OCI-LY1 (cell line): ENCODE measurements around the gene MCCC1.

Experiments used
- H2AFZ ChIP-seq: fragments of 200-600 bp; sonication (generic), shearing (Covaris generic); 2 replicates; pipeline ENCODE4 v1.6.0; 2014; ENCODE audit warnings: antibody characterized with exemption, mild to moderate bottlenecking, low read length
- H3F3A ChIP-seq: fragments of 200-600 bp; sonication (generic), shearing (Covaris generic); 2 replicates; pipeline ENCODE4 v1.6.0; 2014; ENCODE audit warnings: mild to moderate bottlenecking, antibody characterized with exemption, low read length, moderate library complexity; ENCODE audit not compliant: insufficient read depth
- H3K27ac ChIP-seq: fragments of 200-600 bp; sonication (generic); 2 replicates; pipeline ENCODE4 v1.5.1; 2014; ENCODE audit warnings: low read length, mixed run types, mild to moderate bottlenecking, low read depth; ENCODE audit not compliant: poor library complexity, severe bottlenecking
- H3K27me3 ChIP-seq: fragments of 200-600 bp; sonication (generic); 2 replicates; pipeline ENCODE4 v1.6.0; 2014; ENCODE audit warnings: antibody characterized with exemption, mild to moderate bottlenecking, low read length, moderate library complexity; ENCODE audit not compliant: insufficient read depth
- H3K36me3 ChIP-seq: fragments of 200-600 bp; sonication (generic); 2 replicates; pipeline ENCODE4 v1.6.1; 2014; ENCODE audit warnings: mild to moderate bottlenecking, antibody characterized with exemption, low read length, moderate library complexity, mixed read lengths; ENCODE audit not compliant: insufficient read depth
- H3K4me1 ChIP-seq: fragments of 200-600 bp; sonication (generic); 2 replicates; pipeline ENCODE4 v1.5.1; 2014; ENCODE audit warnings: mild to moderate bottlenecking, low read length, moderate library complexity; ENCODE audit not compliant: insufficient read depth, severe bottlenecking
- H3K4me2 ChIP-seq: fragments of 200-600 bp; sonication (generic), shearing (Covaris generic); 2 replicates; pipeline ENCODE4 v1.6.1; 2014; ENCODE audit warnings: low read length
- H3K4me3 ChIP-seq: fragments of 200-600 bp; sonication (generic); 2 replicates; pipeline ENCODE4 v1.5.1; 2014; ENCODE audit warnings: low read length, low read depth, mild to moderate bottlenecking, mixed read lengths; ENCODE audit not compliant: poor library complexity, severe bottlenecking
- H3K79me2 ChIP-seq: fragments of 200-600 bp; shearing (Covaris generic); 2 replicates; pipeline ENCODE4 v1.6.1; 2016; ENCODE audit warnings: mixed run types, low read length, mixed read lengths; ENCODE audit not compliant: insufficient read depth
- H3K9ac ChIP-seq: fragments of 200-600 bp; sonication (generic), shearing (Covaris generic); 2 replicates; pipeline ENCODE4 v1.6.1; 2014; ENCODE audit warnings: mild to moderate bottlenecking, low read length, mixed read lengths
- H3K9me2 ChIP-seq: fragments of 200-600 bp; sonication (generic), shearing (Covaris generic); 2 replicates; pipeline ENCODE4 v1.6.1; 2014; ENCODE audit warnings: low read depth, mild to moderate bottlenecking, low read length, mixed read lengths
- H3K9me3 ChIP-seq: fragments of 200-600 bp; shearing (Covaris generic); 2 replicates; pipeline ENCODE4 v1.6.1; 2014; ENCODE audit warnings: low read length, mixed read lengths
- H4K20me1 ChIP-seq: fragments of 200-600 bp; sonication (generic), shearing (Covaris generic); 2 replicates; pipeline ENCODE4 v1.6.0; 2016; ENCODE audit warnings: mild to moderate bottlenecking, low read length; ENCODE audit not compliant: insufficient read depth
- EZH2 ChIP-seq: fragments of 200-600 bp; sonication (generic), shearing (Covaris generic); IDR thresholded peaks from 2 replicates; pipeline ENCODE4 v1.8.0; 2017; ENCODE audit warnings: borderline replicate concordance, mixed run types, mild to moderate bottlenecking, antibody characterized with exemption, low read length, moderate library complexity, mixed read lengths
- TF ChIP-seq, protein P1 (sequence below): fragments of 200-600 bp; sonication (generic), shearing (Covaris generic); IDR thresholded peaks from 2 replicates; pipeline ENCODE4 v1.5.1; 2017; ENCODE audit warnings: mild to moderate bottlenecking, antibody characterized with exemption, low read length, moderate library complexity, mixed read lengths

MCCC1 gene

DNA sequence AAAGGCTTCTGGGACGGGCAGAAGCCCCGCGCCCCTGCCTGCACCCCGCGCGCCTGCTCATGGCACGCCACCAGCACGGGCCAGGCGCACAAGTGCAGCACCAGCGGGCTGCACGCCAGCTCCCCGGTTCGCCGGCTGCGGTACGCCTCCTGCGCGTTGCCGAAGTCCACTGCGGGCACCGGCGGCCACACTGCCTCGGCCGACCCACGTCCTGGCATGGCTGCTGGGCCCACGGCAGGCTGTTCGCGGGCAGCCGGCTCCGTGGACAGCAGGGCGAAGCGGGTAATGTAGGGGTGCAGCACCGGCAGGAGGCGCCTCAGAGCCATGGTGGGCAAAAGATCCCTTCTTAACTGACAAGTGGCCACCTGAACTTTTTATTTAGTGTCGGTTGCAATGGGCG, 34.8 kb downstream of the MCCC1 start:
- H3K9me3 ChIP-seq: peaks cover 7% of the 10 kb centered on the region; the same call in 1 of the 2 replicates
- H3F3A ChIP-seq: no peaks in the 10 kb centered on the region
- H3K79me2 ChIP-seq: no peaks in the 10 kb centered on the region
- no peak overlapping the region for H2AFZ ChIP-seq
- H4K20me1 ChIP-seq: no peaks in the 10 kb centered on the region
- TF ChIP-seq EZH2: no peak
- TF ChIP-seq, protein P1, sequence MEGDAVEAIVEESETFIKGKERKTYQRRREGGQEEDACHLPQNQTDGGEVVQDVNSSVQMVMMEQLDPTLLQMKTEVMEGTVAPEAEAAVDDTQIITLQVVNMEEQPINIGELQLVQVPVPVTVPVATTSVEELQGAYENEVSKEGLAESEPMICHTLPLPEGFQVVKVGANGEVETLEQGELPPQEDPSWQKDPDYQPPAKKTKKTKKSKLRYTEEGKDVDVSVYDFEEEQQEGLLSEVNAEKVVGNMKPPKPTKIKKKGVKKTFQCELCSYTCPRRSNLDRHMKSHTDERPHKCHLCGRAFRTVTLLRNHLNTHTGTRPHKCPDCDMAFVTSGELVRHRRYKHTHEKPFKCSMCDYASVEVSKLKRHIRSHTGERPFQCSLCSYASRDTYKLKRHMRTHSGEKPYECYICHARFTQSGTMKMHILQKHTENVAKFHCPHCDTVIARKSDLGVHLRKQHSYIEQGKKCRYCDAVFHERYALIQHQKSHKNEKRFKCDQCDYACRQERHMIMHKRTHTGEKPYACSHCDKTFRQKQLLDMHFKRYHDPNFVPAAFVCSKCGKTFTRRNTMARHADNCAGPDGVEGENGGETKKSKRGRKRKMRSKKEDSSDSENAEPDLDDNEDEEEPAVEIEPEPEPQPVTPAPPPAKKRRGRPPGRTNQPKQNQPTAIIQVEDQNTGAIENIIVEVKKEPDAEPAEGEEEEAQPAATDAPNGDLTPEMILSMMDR: no peak
- no peak overlapping the region for H3K9ac ChIP-seq
- no peak overlapping the region for H3K4me2 ChIP-seq
- no peaks in the 10 kb centered on the region for H3K4me1 ChIP-seq
- no peak overlapping the region for H3K27ac ChIP-seq
- H3K4me3 ChIP-seq: no peak overlapping the region
- H3K27me3 ChIP-seq: no peaks in the 10 kb centered on the region
- H3K9me2 ChIP-seq: no peaks in the 10 kb centered on the region
- H3K36me3 ChIP-seq: peaks cover 62% of the 10 kb centered on the region

DNA sequence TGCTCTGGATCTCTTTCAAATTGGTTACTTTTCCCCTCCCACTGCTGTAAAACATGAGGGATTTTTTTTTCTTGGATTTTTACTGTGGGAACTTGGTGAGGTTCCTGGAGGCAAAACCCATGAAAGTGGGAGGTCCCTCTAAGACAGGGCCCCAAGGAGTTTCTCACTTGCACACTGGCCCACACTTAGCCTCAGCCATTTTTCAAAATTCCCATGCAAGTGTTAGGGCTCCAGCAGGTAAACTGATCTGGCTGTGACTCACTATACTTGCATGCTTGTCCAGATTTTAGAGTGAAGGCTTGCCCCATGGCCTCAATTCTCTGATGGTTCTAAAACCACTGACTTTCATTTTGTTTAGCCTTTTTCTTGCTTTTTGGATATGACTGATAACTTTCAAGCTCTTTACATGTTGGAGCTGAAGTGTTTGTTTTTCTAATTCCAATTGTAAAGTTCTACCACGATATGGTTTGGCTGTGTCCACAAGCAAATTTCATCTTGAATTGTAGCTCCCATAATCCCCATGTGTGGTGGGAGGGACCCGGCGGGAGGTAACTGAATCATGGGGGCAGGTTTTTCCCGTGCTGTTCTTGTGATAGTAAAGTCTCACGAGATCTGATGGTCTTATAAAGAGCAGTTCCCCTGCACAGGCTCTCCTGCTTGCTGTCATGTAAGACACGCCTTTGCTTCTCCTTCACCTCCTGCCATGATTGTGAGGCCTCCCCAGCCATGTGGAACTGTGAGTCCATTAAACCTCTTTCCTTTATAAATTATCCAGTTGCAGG, 37.7 kb downstream of the MCCC1 start:
- Histone ChIP-seq H2AFZ (no peak overlapping the region), H3K4me2 (no peak overlapping the region)
- TF ChIP-seq, protein P1: no peak
- no peak for TF ChIP-seq EZH2

DNA sequence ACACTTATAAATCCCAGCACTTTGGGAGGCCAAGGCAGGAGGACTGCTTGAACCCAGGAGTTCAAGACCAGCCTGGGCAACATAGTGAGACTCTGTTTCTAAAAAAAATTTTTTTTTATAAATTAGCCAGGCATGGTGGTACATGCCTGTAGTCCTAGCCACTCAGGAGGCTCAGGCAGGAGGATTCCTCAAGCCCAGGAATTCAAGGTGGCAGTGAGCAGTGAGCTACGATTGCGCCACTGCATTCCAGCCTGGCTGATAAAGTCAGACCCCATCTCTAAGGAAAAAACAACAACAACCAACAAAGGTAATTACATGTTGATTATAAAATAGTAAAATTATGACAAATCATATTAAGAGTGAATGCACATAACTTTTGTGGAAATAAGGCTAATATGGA, 40.9 kb downstream of the MCCC1 start:
- Histone ChIP-seq H3K4me1 (no peaks in the 10 kb centered on the region), H3K9me2 (no peaks in the 10 kb centered on the region), H3K9ac (no peak overlapping the region), H3F3A (no peaks in the 10 kb centered on the region), H4K20me1 (no peaks in the 10 kb centered on the region), H3K79me2 (no peaks in the 10 kb centered on the region), H3K27me3 (no peaks in the 10 kb centered on the region), H3K27ac (no peak overlapping the region), H3K9me3 (no peaks in the 10 kb centered on the region), H3K36me3 (peaks cover 26% of the 10 kb centered on the region), H3K4me3 (no peak overlapping the region), H3K4me2 (no peak overlapping the region), H2AFZ (no peak overlapping the region)
- TF ChIP-seq, protein P1: no peak
- no peak for TF ChIP-seq EZH2

More for the DNA sequence above, 37.7 kb downstream of the MCCC1 start:
- H3K4me1 ChIP-seq: no peaks in the 10 kb centered on the region
- H3K9me2 ChIP-seq: no peaks in the 10 kb centered on the region
- H3K79me2 ChIP-seq: no peaks in the 10 kb centered on the region
- H3K9ac ChIP-seq: no peak overlapping the region
- 0 out of 2 replicates have a peak, but pooled peaks cover 3% of the 10 kb centered on the region for H3K9me3 ChIP-seq
- H3F3A ChIP-seq: no peaks in the 10 kb centered on the region
- no peaks in the 10 kb centered on the region for H3K27me3 ChIP-seq
- H4K20me1 ChIP-seq: no peaks in the 10 kb centered on the region
- no peak overlapping the region for H3K4me3 ChIP-seq
- H3K27ac ChIP-seq: no peak overlapping the region
- peaks cover 43% of the 10 kb centered on the region for H3K36me3 ChIP-seq
